ENCODE measurements around the gene C1orf35.

C1orf35 gene

GRCh38 chr1:228095161-228095560 lies 8.0 kb downstream of the C1orf35 start:
- no peak for DNase-seq

- DNase-seq: no peak
These were observed 8.6 kb downstream of the C1orf35 start for GRCh38 chr1:228094432-228095016.

GRCh38 chr1:228093050-228093906 lies 9.8 kb downstream of the C1orf35 start:
- no peak for DNase-seq

- no peak for DNase-seq
These were observed 10.6 kb downstream of the C1orf35 start for GRCh38 chr1:228092342-228093049.

GRCh38 chr1:228091084-228091483 lies 12.0 kb downstream of the C1orf35 start:
- DNase-seq: no peak

GRCh38 chr1:228090613-228091081 lies 12.5 kb downstream of the C1orf35 start:
- no peak for DNase-seq

GRCh38 chr1:228089519-228090380 lies 13.4 kb downstream of the C1orf35 start:
- no peak for DNase-seq

- DNase-seq: no peak
These were observed 14.3 kb downstream of the C1orf35 start for GRCh38 chr1:228088586-228089498.

- DNase-seq: no peak
These were observed 15.3 kb downstream of the C1orf35 start for GRCh38 chr1:228087771-228088251.

- no peak for DNase-seq
These were observed 17.7 kb downstream of the C1orf35 start for GRCh38 chr1:228085287-228085951.

- DNase-seq: no peak
These were observed 18.3 kb downstream of the C1orf35 start for GRCh38 chr1:228084797-228085196.

GRCh38 chr1:228084325-228084724 lies 18.8 kb downstream of the C1orf35 start:
- no peak for DNase-seq

- no peak for DNase-seq
These were observed 19.2 kb downstream of the C1orf35 start for GRCh38 chr1:228083871-228084278.

GRCh38 chr1:228082918-228083870 lies 19.9 kb downstream of the C1orf35 start:
- DNase-seq: peak; percentile 68

- peak; percentile 95 for DNase-seq
These were observed 20.8 kb downstream of the C1orf35 start, which contains the start of gene ARF1 for GRCh38 chr1:228082214-228082917. ARF1 (plus strand) TSS chr1:228082708; CDS start chr1:228097115, 14,407 bp downstream.

- peak; percentile 50 for DNase-seq
These were observed 21.4 kb downstream of the C1orf35 start for GRCh38 chr1:228081578-228082213.

- no peak for DNase-seq
These were observed 22.0 kb downstream of the C1orf35 start for GRCh38 chr1:228081144-228081543.

Data from right kidney (tissue), 1 donor.